HG03442 (cell line): Measurements from ENCODE around the gene CGB1.
"Not testable (repeated sequence)": the region's sequence is repeated elsewhere in the genome, so short reads cannot be mapped to it uniquely, and the experiment has no call there.

Source experiments
- ATAC-seq: cut with Tn5 transposase; IDR thresholded peaks from one replicate; pipeline ENCODE4 v1.9.1; 2021; ENCODE audit warnings: mild to moderate bottlenecking, moderate library complexity; ENCODE audit not compliant: unreplicated experiment

Gene CGB1

DNA sequence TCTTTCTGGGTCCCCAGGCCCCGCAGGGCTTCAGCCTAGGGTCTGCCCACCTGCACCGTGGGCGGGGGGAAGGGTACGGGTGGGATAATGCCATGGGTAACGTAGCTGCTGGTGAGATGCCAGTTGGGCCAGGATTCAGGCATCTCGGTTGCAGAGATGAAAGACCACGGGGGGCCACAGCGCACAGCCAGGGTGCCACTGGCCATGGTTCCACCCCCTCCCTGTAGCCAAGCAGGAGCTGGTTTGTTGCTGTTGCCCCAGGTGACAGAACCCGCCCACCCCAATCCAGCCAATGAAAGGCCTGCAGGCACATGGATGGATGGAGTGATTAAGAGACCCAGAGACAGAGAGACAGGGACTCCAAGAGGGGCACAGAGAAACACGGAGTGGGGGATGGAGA, 21.9 kb upstream of the CGB1 start:
- no peak for ATAC-seq

DNA sequence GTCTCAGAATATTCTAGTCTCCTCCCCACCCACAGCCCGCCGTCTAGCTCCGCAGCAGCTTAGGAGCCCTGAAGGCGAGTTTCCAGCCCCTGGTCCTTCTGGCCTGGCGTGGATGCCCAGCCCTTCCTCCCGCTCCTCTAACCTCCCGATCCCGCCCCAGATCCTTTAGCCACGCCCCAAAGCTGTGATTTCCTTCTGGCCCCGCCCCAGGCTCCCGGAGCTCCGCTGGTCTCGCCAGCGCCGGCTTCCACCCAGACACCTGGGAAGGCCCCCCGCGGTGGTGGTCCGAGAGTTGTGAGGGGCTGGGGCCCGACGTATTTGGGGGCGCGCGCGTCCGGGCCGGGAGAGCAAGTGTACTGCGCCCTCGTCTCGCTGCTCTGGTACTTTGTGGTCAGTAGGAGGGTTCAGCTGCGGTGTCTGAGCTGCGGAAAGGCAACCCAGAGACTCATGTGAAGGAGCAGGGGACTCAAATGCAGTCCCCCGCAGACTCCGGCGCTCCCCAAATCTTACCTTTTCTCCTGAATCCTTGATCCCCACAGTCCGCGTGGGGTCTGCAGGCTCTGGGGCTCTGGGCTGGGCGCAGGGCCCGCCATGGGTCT, 21.0 kb upstream of the CGB1 start, which contains the start of gene CGB7:
Gene CGB7 (minus strand): TSS at position 114 of the 599 bp plus-strand sequence. CDS start 2,374 bp downstream, outside the sequence.
- no peak for ATAC-seq

DNA sequence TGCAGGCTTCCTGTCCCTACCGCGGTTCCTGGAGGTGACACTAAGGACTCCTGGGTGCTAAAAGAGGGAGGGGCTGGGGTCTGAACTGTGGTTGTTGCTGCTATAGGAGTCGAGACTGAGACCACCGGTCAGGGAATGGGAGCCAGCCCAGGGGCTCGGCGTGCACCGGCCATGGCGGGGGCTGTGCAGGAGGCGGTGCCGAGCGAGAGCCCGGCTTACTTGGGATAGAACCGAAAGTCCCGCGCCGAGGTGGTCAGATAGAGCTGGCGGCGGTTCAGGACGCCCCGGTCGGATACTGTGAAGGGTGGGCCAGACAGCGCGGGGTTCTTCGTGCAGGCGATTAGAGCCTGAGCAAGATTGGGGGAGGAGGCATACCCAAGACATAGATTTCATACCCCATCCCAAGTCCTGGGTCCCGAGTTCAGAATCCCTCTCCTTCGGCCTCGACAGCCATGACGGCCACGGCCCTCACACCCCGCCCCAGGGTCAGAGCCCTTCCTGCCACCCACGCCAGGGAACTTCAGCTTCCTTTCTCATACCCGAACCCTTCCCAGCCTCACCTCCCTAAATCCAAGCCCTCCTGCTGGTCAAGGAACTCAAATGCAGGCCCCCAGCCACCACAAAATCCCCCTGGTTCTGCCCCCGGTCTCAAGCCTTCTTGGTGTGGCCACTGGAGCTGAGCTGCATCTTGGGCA, 20.4 kb upstream of the CGB1 start:
- ATAC-seq: not testable (repeated sequence)

DNA sequence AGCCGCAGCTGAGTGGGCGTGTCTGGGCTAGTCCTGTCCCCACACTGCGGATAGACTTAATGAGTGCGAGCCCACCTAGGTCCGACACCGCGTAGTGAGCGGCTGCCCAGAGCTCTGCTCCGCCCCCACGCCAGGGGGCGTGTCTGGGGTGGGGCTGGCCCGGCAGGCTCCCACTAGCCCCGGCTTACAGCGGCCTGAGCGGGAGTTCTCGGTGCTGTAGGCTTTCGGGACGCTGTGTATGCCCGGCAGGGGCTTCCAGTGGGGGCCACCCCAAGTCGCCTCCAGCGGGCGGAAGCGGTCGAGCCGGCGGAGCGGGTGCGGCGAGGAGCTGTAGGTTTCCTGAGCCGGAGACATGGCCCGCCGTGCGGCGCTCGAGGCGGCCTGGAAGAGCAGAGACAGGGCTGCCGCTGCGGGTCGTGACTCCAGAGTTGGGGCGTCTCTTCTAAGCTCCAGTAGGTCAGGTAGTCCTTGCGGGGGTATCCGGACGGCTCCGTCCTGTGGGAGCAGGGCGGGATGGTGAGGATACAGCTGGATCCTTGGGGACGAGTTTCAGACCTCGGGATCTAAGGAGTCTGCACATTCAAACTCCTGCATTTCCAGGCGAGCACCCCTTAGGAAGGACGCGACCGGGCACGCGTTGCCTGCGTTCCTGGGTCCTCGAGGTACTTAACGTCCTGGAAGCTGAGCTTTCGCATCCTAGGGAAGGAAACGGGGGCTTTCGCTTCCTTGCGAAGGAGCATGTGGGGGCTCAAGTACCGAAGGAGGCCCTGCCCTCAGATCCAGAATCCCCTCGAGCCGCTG, 19.6 kb upstream of the CGB1 start:
- no peak for ATAC-seq

DNA sequence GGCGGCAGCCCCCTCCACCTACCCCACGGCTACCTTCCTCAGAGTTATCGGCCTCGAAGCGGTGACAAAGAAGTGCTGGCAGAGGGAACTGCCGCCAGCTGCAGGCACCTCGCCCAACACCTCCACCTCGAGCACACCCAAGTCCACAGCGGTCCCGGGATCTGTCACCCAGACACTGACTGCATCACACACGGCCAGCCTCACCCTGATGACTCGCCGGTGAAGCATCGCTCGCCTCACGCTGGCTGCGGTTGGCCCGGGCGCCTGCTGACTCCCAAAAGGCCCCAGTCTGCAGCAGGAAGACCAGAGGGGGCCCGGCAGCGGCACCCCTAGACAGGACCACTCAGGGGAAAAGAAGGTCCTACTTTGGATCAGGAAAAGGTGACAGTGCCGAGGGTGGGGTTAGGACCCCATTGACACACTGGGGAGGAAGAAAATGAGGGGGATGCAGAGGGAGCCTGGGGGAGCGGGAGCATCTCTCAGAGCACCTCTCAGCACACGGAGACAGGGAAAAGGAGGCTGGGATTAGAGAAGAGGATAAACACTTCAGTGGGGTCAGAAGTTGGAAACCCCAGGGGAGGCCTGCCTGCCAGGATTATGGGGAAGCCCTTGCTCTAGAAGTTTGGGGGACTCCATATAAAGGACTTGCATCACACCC, 13.8 kb upstream of the CGB1 start:
- not testable (repeated sequence) for ATAC-seq

DNA sequence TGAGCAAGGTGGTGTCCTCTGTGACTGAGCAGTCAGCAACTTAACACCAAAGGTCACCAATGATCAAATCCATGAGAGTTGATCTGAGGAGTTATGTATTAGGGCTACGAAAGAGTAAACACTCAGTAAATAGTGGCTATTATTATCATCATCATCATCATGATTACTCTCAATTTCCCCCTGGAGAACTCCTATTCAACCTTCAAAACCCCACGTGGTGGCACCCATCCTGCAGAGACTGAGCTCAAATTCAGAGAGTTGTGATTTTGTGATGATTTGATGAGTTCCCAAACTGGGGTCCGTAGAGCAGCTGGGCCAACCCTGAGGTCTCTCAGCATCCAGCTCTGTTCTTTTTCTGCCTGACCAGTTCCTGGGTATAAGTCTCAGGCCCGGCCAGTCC, 13.1 kb upstream of the CGB1 start:
- ATAC-seq: not testable (repeated sequence)

DNA sequence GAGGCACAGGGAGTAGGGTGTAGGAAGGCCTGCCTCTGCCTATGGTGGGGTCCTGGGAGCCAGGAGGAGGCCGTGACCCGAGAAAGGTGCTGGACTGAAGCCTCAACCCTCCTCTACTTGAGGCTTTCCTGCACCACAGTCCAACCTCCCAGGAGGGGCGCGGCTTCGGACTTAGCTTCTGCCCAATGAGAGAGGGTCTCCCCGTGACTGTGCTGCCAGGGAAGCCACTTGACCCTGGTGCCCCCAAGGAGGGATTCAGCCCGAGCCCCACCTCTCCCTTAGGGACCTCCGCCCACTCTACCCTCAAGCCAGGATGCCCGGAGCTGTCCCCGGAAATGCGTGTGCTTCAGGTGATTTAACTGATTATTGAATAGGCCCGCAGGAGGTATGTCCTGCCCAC, 12.3 kb upstream of the CGB1 start, which contains the start of gene CGB8:
Gene CGB8 (minus strand): TSS at position 101 of the 400 bp plus-strand sequence. CDS start 372 bp downstream, outside the sequence.
- ATAC-seq: not testable (repeated sequence)

DNA sequence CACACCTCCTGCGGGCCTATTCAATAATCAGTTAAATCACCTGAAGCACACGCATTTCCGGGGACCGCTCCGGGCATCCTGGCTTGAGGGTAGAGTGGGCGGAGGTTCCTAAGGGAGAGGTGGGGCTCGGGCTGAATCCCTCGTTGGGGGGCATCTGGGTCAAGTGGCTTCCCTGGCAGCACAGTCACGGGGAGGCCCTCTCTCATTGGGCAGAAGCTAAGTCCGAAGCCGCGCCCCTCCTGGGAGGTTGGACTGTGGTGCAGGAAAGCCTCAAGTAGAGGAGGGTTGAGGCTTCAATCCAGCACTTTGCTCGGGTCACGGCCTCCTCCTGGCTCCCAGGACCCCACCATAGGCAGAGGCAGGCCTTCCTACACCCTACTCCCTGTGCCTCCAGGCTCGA, 6.9 kb upstream of the CGB1 start, which contains the start of gene CGB5:
Gene CGB5 (plus strand): TSS at position 301 of the 400 bp plus-strand sequence. CDS start 362 bp downstream, outside the sequence.
- ATAC-seq: not testable (repeated sequence)

DNA sequence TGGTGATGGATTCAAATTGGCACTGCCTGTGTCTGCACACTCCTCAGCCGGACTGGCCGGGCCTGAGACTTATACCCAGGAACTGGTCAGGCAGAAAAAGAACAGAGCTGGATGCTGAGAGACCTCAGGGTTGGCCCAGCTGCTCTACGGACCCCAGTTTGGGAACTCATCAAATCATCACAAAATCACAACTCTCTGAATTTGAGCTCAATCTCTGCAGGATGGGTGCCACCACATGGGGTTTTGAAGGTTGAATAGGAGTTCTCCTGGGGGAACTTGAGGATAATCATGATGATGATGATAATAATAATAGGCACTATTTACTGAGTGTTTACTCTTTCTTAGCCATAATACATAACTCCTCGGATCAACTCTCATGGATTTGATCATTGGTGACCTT, 6.0 kb upstream of the CGB1 start:
- ATAC-seq: not testable (repeated sequence)

DNA sequence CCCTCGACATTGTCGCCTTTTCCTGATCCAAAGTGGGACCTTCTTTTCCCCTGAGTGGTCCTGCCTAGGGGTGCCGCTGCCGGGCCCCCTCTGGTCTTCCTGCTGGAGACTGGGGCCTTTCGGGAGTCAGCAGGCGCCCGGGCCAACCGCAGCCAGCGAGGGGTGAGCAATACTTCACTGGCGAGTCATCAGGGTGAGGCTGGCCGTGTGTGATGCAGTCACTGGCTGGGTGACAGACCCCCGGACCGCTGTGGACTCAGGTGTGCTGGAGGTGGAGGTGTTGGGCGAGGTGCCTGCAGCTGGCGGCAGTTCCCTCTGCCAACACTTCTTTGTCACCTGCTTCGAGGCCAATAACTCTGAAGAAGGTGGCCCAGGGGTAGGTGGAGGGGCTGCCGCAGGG, 5.5 kb upstream of the CGB1 start:
- no peak for ATAC-seq

DNA sequence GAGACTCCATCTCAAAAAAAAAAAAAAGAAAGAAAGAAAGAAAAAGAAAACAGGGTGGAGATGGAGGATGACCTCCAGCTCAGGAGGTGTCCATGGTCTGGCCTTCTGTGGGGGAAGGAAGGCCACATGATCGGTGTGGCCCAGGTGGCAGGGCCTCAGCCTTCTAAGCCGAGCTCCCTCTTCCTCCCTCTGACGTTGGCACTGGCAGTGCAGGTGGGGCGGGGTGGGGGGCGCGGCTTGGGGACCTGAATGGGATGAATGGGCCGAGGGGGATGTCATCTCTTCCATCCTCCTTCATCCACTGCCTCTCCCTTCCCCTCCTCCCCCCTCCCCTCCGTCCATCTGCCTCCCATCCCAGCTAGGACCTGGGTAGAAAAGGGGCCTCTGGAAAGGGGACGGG, 3.0 kb upstream of the CGB1 start:
- ATAC-seq: not testable (repeated sequence)

DNA sequence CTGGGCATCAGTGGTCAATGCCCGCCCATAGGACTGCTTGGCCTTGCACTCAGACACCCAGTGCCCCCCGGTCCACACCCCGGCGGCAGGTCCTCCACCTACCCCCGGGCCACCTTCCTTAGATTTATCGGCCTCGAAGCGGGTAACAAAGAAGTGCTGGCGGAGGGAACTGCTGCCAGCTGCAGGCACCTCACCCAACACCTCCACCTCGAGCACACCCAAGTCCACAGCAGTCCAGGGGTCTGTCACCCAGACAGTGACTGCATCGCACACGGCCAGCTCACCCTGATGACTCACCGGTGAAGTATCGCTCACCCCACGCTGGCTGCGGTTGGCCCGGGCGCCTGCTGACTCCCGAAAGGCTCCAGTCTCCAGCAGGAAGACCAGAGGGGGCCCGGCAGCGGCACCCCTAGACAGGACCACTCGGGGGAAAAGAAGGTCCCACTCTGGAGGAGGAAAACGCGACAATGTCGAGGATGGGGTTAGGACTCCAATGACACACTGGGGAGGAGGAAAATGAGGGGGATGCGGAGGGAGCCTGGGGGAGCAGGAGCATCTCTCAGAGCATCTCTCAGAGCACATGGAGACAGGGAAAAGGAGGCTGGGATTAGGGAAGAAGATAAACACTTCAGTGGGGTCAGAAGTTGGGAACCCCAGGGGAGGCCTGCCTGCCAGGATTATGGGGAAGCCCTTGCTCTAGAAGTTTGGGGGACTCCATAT, 2.0 kb upstream of the CGB1 start:
- not testable (repeated sequence) for ATAC-seq

DNA sequence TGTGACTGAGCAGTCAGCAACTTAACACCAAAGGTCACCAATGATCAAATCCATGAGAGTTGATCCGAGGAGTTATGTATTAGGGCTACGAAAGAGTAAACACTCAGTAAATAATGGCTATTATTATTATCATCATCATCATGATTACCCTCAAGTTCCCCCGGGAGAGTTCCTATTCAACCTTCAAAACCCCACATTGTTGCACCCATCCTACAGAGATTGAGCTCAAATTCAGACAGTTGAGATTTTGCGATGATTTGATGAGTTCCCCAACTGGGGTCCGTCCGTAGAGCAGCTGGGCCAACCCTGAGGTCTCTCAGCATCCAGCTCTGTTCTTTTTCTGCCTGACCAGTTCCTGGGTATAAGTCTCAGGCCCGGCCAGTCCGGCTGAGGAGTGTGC, 1.4 kb upstream of the CGB1 start:
- not testable (repeated sequence) for ATAC-seq

DNA sequence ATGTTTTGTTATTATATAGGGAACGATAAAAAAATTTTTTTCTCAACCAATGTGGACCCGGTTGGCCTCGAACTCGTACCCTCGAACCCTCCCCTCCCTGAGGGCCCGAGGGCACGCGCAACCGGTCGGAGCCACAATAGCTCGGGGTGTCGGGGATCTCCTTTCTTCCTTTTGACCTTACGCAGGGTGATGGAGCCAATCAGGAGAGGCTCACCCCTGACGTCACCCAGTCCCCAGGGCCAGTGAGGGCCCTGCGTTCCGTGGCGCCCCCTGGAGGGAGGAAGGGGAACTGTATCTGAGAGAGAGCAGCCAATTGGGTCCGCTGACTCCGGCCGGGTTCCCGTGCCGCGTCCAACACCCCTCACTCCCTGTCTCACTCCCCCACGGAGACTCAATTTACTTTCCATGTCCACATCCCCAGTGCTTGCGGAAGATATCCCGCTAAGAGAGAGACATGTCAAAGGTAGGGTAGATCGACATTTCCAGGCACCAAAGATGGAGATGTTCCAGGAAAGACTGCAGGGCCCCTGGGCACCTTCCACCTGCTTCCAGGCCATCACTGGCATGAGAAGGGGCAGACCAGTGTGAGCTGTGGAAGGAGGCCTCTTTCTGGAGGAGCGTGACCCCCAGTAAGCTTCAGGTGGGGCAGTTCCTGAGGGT, 4.9 kb downstream of the CGB1 start, which contains the start of gene CGB2:
Gene CGB2 (plus strand): TSS at position 249 of the 660 bp plus-strand sequence. CDS start 206 bp downstream, at position 455.
- ATAC-seq: not testable (repeated sequence)

DNA sequence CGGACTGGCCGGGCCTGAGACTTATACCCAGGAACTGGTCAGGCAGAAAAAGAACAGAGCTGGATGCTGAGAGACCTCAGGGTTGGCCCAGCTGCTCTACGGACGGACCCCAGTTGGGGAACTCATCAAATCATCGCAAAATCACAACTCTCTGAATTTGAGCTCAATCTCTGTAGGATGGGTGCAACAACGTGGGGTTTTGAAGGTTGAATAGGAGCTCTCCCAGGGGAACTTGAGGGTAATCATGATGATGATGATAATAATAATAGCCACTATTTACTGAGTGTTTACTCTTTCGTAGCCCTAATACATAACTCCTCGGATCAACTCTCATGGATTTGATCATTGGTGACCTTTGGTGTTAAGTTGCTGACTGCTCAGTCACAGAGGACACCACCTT, 6.4 kb downstream of the CGB1 start:
- ATAC-seq: not testable (repeated sequence)

DNA sequence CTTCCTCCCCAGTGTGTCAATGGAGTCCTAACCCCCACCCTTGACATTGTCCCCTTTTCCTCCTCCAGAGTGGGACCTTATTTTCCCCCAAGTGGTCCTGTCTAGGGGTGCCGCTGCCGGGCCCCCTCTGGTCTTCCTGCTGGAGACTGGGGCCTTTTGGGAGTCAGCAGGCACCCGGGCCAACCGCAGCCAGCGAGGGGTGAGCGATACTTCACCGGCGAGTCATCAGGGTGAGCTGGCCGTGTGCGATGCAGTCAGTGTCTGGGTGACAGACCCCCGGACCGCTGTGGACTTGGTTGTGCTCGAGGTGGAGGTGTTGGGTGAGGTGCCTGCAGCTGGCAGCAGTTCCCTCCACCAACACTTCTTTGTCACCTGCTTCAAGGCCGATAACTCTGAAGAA, 6.9 kb downstream of the CGB1 start:
- ATAC-seq: not testable (repeated sequence)

DNA sequence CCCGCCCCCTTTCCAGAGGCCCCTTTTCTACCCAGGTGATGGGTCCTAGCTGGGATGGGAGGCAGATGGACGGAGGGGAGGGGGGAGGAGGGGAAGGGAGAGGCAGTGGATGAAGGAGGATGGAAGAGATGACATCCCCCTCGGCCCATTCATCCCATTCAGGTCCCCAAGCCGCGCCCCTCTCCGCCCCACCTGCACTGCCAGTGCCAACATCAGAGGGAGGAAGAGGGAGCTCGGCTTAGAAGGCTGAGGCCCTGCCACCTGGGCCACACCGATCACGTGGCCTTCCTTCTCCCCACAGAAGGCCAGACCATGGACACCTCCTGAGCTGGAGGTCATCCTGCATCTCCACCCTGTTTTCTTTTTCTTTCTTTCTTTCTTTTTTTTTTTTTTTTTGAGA, 8.0 kb downstream of the CGB1 start:
- not testable (repeated sequence) for ATAC-seq

DNA sequence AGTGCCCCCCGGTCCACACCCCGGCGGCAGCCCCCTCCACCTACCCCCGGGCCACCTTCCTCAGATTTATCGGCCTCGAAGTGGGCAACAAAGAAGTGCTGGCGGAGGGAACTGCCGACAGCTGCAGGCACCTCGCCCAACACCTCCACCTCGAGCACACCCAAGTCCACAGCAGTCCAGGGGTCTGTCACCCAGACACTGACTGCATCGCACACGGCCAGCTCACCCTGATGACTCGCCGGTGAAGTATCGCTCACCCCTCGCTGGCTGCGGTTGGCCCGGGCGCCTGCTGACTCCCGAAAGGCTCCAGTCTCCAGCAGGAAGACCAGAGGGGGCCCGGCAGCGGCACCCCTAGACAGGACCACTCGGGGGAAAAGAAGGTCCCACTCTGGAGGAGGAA, 11.1 kb downstream of the CGB1 start:
- ATAC-seq: not testable (repeated sequence)

DNA sequence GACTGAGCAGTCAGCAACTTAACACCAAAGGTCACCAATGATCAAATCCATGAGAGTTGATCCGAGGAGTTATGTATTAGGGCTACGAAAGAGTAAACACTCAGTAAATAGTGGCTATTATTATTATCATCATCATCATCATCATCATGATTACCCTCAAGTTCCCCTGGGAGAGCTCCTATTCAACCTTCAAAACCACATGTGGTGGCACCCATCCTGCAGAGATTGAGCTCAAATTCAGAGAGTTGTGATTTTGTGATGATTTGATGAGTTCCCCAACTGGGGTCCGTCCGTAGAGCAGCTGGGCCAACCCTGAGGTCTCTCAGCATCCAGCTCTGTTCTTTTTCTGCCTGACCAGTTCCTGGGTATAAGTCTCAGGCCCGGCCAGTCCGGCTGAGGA, 11.6 kb downstream of the CGB1 start:
- not testable (repeated sequence) for ATAC-seq
